ENCODE results near the gene FRYL. TPM values are rescaled to one million over a fixed set of nuclear protein-coding genes. Genes with fewer than 3 reads are reported as not detected.

FRYL gene
- polyA plus RNA-seq, 1 donor from 2014 or later: 64.0 TPM

GRCh38 chr4:48467442-48467841 is 312.6 kb downstream of the FRYL start:
- no peaks in the 10 kb centered on the region for H3K9me2 ChIP-seq (ENCODE audit: insufficient read depth, low read length)
- H3K79me2 ChIP-seq (replicated peaks; ENCODE audit: insufficient read depth, low read length): no peaks in the 10 kb centered on the region
- no peak overlapping the region for H3K9ac ChIP-seq (ENCODE audit: low read length)
- H3K9me3 ChIP-seq (ENCODE audit: low read length): no peaks in the 10 kb centered on the region
- H3K4me3 ChIP-seq (ENCODE audit: low read length): no peak overlapping the region
- H4K20me1 ChIP-seq (ENCODE audit: insufficient read depth): no peaks in the 10 kb centered on the region
- no peak overlapping the region for H3K27ac ChIP-seq (ENCODE audit: low read length)
- no peak overlapping the region for H2AFZ ChIP-seq (ENCODE audit: low read depth, low read length)
- H3K36me3 ChIP-seq (ENCODE audit: insufficient read depth, low read length): no peaks in the 10 kb centered on the region
- no peak overlapping the region for H3K4me2 ChIP-seq (ENCODE audit: low read length)
- H3K27me3 ChIP-seq (ENCODE audit: insufficient read depth, low read depth, low read length): no peaks in the 10 kb centered on the region
- H3F3A ChIP-seq (ENCODE audit: insufficient read depth, low read length, poor library complexity, severe bottlenecking): no peaks in the 10 kb centered on the region
- TF ChIP-seq REST (IDR thresholded peaks at IDR 0.05; ENCODE audit: borderline replicate concordance) (no peak), RAD21 (conservative IDR thresholded peaks at IDR 0.05) (no peak), TAF1 (IDR thresholded peaks at IDR 0.05; ENCODE audit: low read depth) (no peak), EZH2 (IDR thresholded peaks at IDR 0.05; ENCODE audit: borderline replicate concordance, insufficient read depth, low read length, poor library complexity, severe bottlenecking) (no peak), POLR2AphosphoS5 (IDR thresholded peaks at IDR 0.05) (no peak), SMC3 (conservative IDR thresholded peaks at IDR 0.05; ENCODE audit: poor library complexity) (no peak), MXI1 (conservative IDR thresholded peaks at IDR 0.05; ENCODE audit: poor library complexity, severe bottlenecking) (no peak), EP300 (conservative IDR thresholded peaks at IDR 0.05; ENCODE audit: poor library complexity, severe bottlenecking) (no peak), CTCF (IDR thresholded peaks at IDR 0.05; ENCODE audit: poor library complexity, severe bottlenecking) (no peak)

- Histone ChIP-seq H3K9me3 (ENCODE audit: low read length) (no peaks in the 10 kb centered on the region), H4K20me1 (ENCODE audit: insufficient read depth) (no peaks in the 10 kb centered on the region), H3K79me2 (replicated peaks; ENCODE audit: insufficient read depth, low read length) (no peaks in the 10 kb centered on the region), H3K4me2 (ENCODE audit: low read length) (no peak overlapping the region), H3K9ac (ENCODE audit: low read length) (no peak overlapping the region), H3K36me3 (ENCODE audit: insufficient read depth, low read length) (no peaks in the 10 kb centered on the region), H3K27me3 (ENCODE audit: insufficient read depth, low read depth, low read length) (no peaks in the 10 kb centered on the region), H3F3A (ENCODE audit: insufficient read depth, low read length, poor library complexity, severe bottlenecking) (no peaks in the 10 kb centered on the region), H3K27ac (ENCODE audit: low read length) (no peak overlapping the region), H2AFZ (ENCODE audit: low read depth, low read length) (no peak overlapping the region), H3K4me3 (ENCODE audit: low read length) (no peak overlapping the region), H3K9me2 (ENCODE audit: insufficient read depth, low read length) (no peaks in the 10 kb centered on the region)
- TF ChIP-seq EP300 (conservative IDR thresholded peaks at IDR 0.05; ENCODE audit: poor library complexity, severe bottlenecking) (no peak), POLR2AphosphoS5 (IDR thresholded peaks at IDR 0.05) (no peak), RAD21 (conservative IDR thresholded peaks at IDR 0.05) (no peak), REST (IDR thresholded peaks at IDR 0.05; ENCODE audit: borderline replicate concordance) (no peak), EZH2 (IDR thresholded peaks at IDR 0.05; ENCODE audit: borderline replicate concordance, insufficient read depth, low read length, poor library complexity, severe bottlenecking) (no peak), TAF1 (IDR thresholded peaks at IDR 0.05; ENCODE audit: low read depth) (no peak), CTCF (IDR thresholded peaks at IDR 0.05; ENCODE audit: poor library complexity, severe bottlenecking) (no peak), SMC3 (conservative IDR thresholded peaks at IDR 0.05; ENCODE audit: poor library complexity) (no peak), MXI1 (conservative IDR thresholded peaks at IDR 0.05; ENCODE audit: poor library complexity, severe bottlenecking) (no peak)
Measured at GRCh38 chr4:48462363-48462762, 317.7 kb downstream of the FRYL start.
